Stimulated activated memory B cell treated with anti-CD40 and anti-IgM and Interleukin-4, amounts not matched to agents 10 μg/mL and 1 μg/mL and 100 μg/mL, for 72 hours (primary cell): ENCODE results near the gene NSL1.
"Not testable (repeated sequence)": the region's sequence is repeated elsewhere in the genome, so short reads cannot be mapped to it uniquely, and the experiment has no call there.

Experiments
- ATAC-seq: fragments of 150-1000 bp; cut with Tn5 transposase; 2 replicates; pipeline ENCODE4 v1.10.0; 2021
- H3K27ac Mint-ChIP-seq: one replicate; pipeline ENCODE4 v1.8.0; 2022; ENCODE audit warnings: mild to moderate bottlenecking, mixed read lengths
- H3K27me3 Mint-ChIP-seq: one replicate; pipeline ENCODE4 v1.8.0; 2022; ENCODE audit warnings: mixed read lengths
- H3K36me3 Mint-ChIP-seq: one replicate; pipeline ENCODE4 v1.8.0; 2022; ENCODE audit warnings: mixed read lengths
- H3K4me1 Mint-ChIP-seq: one replicate; pipeline ENCODE4 v1.8.0; 2022; ENCODE audit warnings: mixed read lengths
- H3K4me3 Mint-ChIP-seq: one replicate; pipeline ENCODE4 v1.8.0; 2022; ENCODE audit warnings: mild to moderate bottlenecking, moderate library complexity, mixed read lengths
- H3K9me3 Mint-ChIP-seq: one replicate; pipeline ENCODE4 v1.8.0; 2022; ENCODE audit warnings: mixed read lengths

Gene NSL1

GRCh38 chr1:212713465-212714136 lies 78.0 kb downstream of the NSL1 start:
- H3K27me3 Mint-ChIP-seq, result no peaks in the 10 kb centered on the region
- H3K9me3 Mint-ChIP-seq, result no peaks in the 10 kb centered on the region
- peak overlapping the region; percentile 83 for H3K27ac Mint-ChIP-seq
- ATAC-seq, result no peak
- H3K4me1 Mint-ChIP-seq, result peaks cover 31% of the 10 kb centered on the region
- no peak overlapping the region for H3K4me3 Mint-ChIP-seq
- no peaks in the 10 kb centered on the region for H3K36me3 Mint-ChIP-seq

- Mint-ChIP-seq H3K9me3 (no peaks in the 10 kb centered on the region), H3K27me3 (no peaks in the 10 kb centered on the region), H3K36me3 (no peaks in the 10 kb centered on the region), H3K4me3 (peak overlapping the region; percentile 29), H3K27ac (peak overlapping the region; percentile 83), H3K4me1 (peaks cover 31% of the 10 kb centered on the region)
- peak; percentile 92 for ATAC-seq
These were observed 78.9 kb downstream of the NSL1 start for GRCh38 chr1:212712451-212713303.

GRCh38 chr1:212711974-212712373 lies 79.6 kb downstream of the NSL1 start:
- not testable (repeated sequence) for H3K36me3 Mint-ChIP-seq, H3K27me3 Mint-ChIP-seq, H3K9me3 Mint-ChIP-seq, H3K4me3 Mint-ChIP-seq, ATAC-seq
- H3K27ac Mint-ChIP-seq, result peak overlapping the region; percentile 83
- peaks cover 31% of the 10 kb centered on the region for H3K4me1 Mint-ChIP-seq

- Mint-ChIP-seq H3K27ac (peak overlapping the region; percentile 16), H3K27me3 (no peaks in the 10 kb centered on the region), H3K4me1 (peaks cover 24% of the 10 kb centered on the region), H3K36me3 (no peaks in the 10 kb centered on the region), H3K4me3 (no peak overlapping the region), H3K9me3 (no peaks in the 10 kb centered on the region)
- ATAC-seq, result no peak
These were observed 81.0 kb downstream of the NSL1 start for GRCh38 chr1:212710566-212710965.

GRCh38 chr1:212703991-212704564 lies 87.5 kb downstream of the NSL1 start:
- H3K36me3 Mint-ChIP-seq, result no peaks in the 10 kb centered on the region
- H3K27ac Mint-ChIP-seq, result no peak overlapping the region
- H3K9me3 Mint-ChIP-seq, result no peaks in the 10 kb centered on the region
- no peak overlapping the region for H3K4me3 Mint-ChIP-seq
- H3K4me1 Mint-ChIP-seq, result peaks cover 45% of the 10 kb centered on the region
- no peaks in the 10 kb centered on the region for H3K27me3 Mint-ChIP-seq
- ATAC-seq, result no peak

- ATAC-seq, result no peak
- H3K36me3 Mint-ChIP-seq, result no peaks in the 10 kb centered on the region
- H3K4me1 Mint-ChIP-seq, result peaks cover 58% of the 10 kb centered on the region
- no peaks in the 10 kb centered on the region for H3K9me3 Mint-ChIP-seq
- no peak overlapping the region for H3K4me3 Mint-ChIP-seq
- H3K27me3 Mint-ChIP-seq, result no peaks in the 10 kb centered on the region
- no peak overlapping the region for H3K27ac Mint-ChIP-seq
These were observed 88.9 kb downstream of the NSL1 start for GRCh38 chr1:212702672-212703071.

- Mint-ChIP-seq H3K9me3 (no peaks in the 10 kb centered on the region), H3K4me1 (peaks cover 66% of the 10 kb centered on the region), H3K27me3 (no peaks in the 10 kb centered on the region), H3K36me3 (peaks cover 3% of the 10 kb centered on the region), H3K4me3 (no peak overlapping the region), H3K27ac (peak overlapping the region; percentile 87)
- ATAC-seq, result no peak
These were observed 89.7 kb downstream of the NSL1 start for GRCh38 chr1:212701910-212702309.

GRCh38 chr1:212700892-212701819 lies 90.4 kb downstream of the NSL1 start:
- peaks cover 73% of the 10 kb centered on the region for H3K4me1 Mint-ChIP-seq

GRCh38 chr1:212700223-212700891 lies 91.2 kb downstream of the NSL1 start:
- peak; percentile 64 for ATAC-seq
- Mint-ChIP-seq H3K27me3 (peaks cover 7% of the 10 kb centered on the region), H3K9me3 (no peaks in the 10 kb centered on the region), H3K36me3 (peaks cover 18% of the 10 kb centered on the region), H3K4me1 (peaks cover 80% of the 10 kb centered on the region), H3K4me3 (peak overlapping the region; percentile 91), H3K27ac (peak overlapping the region; percentile 87)

More at GRCh38 chr1:212700892-212701819, 90.4 kb downstream of the NSL1 start:
- Mint-ChIP-seq H3K36me3 (peaks cover 10% of the 10 kb centered on the region), H3K9me3 (no peaks in the 10 kb centered on the region), H3K27me3 (no peaks in the 10 kb centered on the region), H3K4me3 (peak overlapping the region; percentile 91), H3K27ac (peak overlapping the region; percentile 87)
- ATAC-seq, result peak; percentile 77

GRCh38 chr1:212699625-212700222 lies 91.9 kb downstream of the NSL1 start, which contains the start of gene BATF3:
BATF3 (minus strand) TSS chr1:212699840; CDS start chr1:212699762, 78 bp downstream.
- peak within 1 kb of the TSS; percentile 91 for H3K4me3 Mint-ChIP-seq
- ATAC-seq, result peak; percentile 42
- H3K4me1 Mint-ChIP-seq, result peaks cover 80% of the 10 kb centered on the region
- H3K27ac Mint-ChIP-seq, result peak within 1 kb of the TSS; percentile 87
- peaks cover 9% of the 10 kb centered on the region for H3K27me3 Mint-ChIP-seq
- peaks cover 25% of the 10 kb centered on the region for H3K36me3 Mint-ChIP-seq
- no peaks in the 10 kb centered on the region for H3K9me3 Mint-ChIP-seq

GRCh38 chr1:212699104-212699624 lies 92.4 kb downstream of the NSL1 start:
- Mint-ChIP-seq H3K27me3 (peaks cover 9% of the 10 kb centered on the region), H3K36me3 (peaks cover 28% of the 10 kb centered on the region)
- ATAC-seq, result peak; percentile 75

GRCh38 chr1:212698467-212699103 lies 93.0 kb downstream of the NSL1 start:
- ATAC-seq, result no peak
- H3K36me3 Mint-ChIP-seq, result peaks cover 34% of the 10 kb centered on the region
- H3K4me1 Mint-ChIP-seq, result peaks cover 71% of the 10 kb centered on the region
- H3K27ac Mint-ChIP-seq, result peak overlapping the region; percentile 87
- H3K9me3 Mint-ChIP-seq, result no peaks in the 10 kb centered on the region
- peak overlapping the region; percentile 91 for H3K4me3 Mint-ChIP-seq
- H3K27me3 Mint-ChIP-seq, result peaks cover 9% of the 10 kb centered on the region

More at GRCh38 chr1:212699104-212699624, 92.4 kb downstream of the NSL1 start:
- H3K27ac Mint-ChIP-seq, result peak overlapping the region; percentile 87
- H3K9me3 Mint-ChIP-seq, result no peaks in the 10 kb centered on the region
- peak overlapping the region; percentile 91 for H3K4me3 Mint-ChIP-seq
- H3K4me1 Mint-ChIP-seq, result peaks cover 76% of the 10 kb centered on the region

GRCh38 chr1:212696721-212697331 lies 94.8 kb downstream of the NSL1 start:
- peaks cover 39% of the 10 kb centered on the region for H3K36me3 Mint-ChIP-seq
- H3K27me3 Mint-ChIP-seq, result peaks cover 15% of the 10 kb centered on the region
- H3K27ac Mint-ChIP-seq, result peak overlapping the region; percentile 50
- no peaks in the 10 kb centered on the region for H3K9me3 Mint-ChIP-seq
- no peak for ATAC-seq
- peaks cover 54% of the 10 kb centered on the region for H3K4me1 Mint-ChIP-seq
- H3K4me3 Mint-ChIP-seq, result peak overlapping the region; percentile 67
